GM19025 (cell line): ENCODE results near the gene MYLK.

Experiments
- ATAC-seq: cut with Tn5 transposase; IDR thresholded peaks from one replicate; pipeline ENCODE4 v1.9.1; 2021; ENCODE audit warnings: mild to moderate bottlenecking, low read depth, moderate library complexity; ENCODE audit not compliant: unreplicated experiment

MYLK gene

DNA sequence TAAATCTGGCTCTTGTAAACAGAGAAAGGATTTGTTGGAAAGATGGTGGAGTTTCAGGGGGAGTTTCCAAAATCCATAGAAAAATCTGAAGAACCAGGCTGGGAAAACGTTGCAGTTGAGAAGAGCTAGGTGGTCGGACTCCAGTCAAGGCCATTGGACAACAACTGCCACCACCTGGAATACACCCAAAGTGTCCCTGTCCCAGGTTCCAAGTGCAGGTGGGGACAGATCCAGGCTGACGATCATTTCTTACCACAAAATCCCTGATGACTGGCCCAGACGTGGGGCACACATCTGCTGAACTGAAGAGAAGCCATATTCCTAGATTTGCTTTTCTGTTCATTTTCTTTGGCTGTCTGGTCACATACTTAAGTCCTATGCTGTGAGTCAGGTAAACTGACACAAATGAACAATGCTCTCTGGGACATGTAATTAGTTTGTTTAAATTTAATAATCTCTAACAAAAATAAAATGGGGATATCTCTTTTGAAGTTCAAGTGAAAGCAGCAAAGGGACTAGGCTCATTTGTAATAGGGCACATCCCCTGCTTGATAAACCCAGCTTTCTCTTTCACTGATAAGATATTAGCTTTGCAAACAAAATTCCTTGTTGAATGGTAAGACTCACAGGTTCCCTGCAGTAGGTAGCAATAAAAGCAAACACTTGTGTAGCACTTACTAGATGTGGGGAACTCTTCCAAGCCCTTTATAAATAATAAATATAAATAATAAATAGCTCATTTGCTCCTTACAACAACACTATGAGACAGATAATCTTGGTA is 88.5 kb downstream of the MYLK start:
- ATAC-seq: no peak

DNA sequence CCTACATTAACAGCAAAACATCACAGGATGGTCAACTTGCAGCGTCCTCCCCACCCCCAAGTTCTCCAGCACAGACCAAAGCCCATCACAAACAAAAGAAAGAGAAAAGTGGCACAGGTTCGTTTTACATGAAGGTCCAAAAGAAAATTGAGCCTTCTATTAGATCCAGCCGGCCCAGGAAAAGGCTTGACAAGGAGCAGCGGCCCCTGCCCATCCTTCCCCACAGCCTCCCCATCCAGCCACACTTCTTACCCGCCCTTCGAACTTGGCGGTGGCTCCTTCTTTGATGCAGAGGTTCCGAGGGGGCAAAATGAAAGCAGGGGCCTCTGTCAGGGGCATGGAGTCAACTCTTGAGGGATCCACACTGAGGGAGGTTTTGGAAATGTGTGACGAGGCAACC is 90.7 kb downstream of the MYLK start:
- no peak for ATAC-seq

DNA sequence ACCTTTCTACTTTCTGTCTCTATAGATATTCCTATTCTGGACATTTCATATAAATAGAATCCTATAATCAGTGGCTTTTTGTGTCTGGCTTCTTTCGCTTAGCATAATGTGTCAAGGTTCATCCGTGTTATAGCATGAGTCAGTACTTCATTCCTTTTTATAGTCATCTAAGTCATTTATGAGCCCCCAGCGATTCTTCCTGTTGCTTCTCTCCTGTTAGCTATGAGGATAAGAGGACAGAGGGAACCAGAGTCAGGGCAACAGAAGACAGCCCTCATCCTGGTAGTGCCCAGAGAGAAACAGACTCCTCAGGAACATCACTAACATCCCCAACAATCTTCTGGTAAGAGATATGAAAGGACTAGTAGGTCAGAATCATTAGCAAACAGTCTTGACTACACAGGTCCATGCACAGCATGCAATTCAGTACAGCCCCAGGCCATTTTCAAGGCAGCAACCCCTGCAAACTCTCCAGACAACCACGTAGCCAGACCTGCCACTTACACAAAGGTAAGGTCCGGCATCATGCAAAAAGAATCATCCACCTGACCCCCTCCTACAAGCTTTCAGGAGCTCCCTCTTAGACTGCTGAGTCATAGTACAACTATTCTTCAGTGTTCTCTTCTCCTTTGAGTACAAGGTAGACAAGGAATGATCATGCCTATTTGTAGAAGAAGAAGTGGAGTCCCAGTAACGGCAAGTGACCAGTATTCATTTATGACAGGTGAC is 91.5 kb downstream of the MYLK start:
- ATAC-seq: no peak

DNA sequence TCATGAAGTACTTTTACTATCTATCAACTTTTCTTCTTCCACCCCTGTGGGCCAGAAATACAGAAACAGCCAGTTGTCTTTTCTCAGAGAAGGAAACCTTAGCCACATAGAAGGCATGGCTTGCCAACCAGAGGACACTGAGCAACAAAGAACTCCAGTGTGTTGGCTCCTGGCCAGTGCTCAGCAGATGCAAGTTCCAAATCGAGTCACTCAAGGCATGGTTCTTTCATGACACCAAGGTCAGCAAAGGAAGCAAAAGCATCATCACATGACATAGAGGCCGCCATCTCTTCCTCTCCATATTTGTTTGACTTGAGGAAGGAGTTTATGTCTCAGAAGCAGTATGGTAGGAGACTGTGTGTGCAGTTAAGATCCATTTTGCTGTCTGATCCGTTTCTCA is 92.2 kb downstream of the MYLK start:
- ATAC-seq: no peak

DNA sequence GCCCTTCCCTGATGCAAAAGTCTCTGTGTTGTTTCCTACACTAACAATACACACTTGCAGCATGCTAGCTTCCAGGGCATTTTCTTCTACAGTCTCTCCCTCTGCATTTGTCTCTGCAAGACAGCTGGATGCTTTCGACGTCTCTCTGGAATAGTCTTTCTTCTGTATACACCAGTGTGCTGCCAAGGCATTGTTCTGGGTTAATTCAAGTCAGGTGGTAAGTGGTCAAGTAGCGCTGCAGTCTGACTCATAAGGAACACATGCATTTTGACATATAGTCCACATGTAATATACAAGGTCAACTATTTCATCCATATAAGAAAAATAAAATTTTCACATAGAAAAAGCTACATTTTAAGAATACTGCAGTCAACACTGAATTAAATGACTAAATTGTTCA is 92.7 kb downstream of the MYLK start:
- no peak for ATAC-seq

DNA sequence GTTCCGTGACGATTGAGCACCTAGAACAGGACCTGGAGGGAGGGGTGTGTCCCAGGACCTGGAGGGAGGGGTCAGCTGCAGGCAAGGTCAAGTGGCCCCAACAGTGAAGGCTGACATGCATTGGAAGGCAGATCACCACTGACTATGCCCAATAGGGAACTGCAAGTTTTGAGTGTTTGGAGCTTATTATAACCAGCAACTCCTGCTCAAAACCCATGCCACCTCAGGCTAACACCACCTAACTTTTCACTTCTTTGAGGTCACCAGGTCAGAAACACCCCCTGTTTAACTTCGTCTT is 93.1 kb downstream of the MYLK start:
- no peak for ATAC-seq

- no peak for ATAC-seq
These were observed 93.7 kb downstream of the MYLK start for GRCh38 chr3:123790254-123791072.

GRCh38 chr3:123789760-123790159 is 94.4 kb downstream of the MYLK start:
- no peak for ATAC-seq

DNA sequence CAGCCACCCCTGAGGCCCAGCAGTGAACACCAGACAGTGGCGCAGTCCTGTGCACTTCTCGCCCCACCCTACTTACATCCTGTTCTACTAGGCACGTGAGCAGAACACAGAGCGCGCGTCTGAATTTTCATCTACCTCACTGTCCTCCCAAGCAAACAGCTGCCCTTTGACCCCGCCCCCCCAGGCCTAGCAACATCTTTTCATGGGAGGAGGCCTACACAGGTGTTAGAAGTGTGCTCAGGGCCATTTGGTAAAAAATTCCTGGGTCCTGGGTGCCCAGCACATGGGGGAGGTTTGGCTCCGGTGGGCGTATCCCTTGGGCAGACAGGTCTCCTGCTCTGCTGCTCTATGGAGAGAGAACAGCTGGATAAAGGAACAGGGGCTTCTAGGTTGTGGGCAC is 95.0 kb downstream of the MYLK start:
- no peak for ATAC-seq

GRCh38 chr3:123788710-123789109 is 95.4 kb downstream of the MYLK start:
- ATAC-seq: no peak

DNA sequence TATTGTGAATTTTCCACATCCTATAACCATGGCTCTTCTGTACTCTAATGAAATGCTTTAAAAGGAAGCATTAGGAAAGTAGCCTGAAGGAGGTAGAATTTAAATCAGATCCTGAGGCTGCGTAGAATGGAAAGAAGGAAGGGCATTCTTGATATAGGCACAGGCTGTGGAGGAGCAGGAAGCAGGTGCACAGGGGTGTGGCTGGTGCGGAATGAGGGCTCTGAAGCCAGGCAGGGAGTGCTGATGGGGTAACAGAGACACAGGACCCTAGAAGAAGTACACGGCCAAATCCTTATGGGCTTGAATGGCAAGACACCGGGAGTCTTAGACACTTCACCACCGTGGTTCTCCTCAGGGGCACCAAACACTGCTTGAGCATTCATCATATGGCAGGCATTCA is 97.0 kb downstream of the MYLK start:
- no peak for ATAC-seq

DNA sequence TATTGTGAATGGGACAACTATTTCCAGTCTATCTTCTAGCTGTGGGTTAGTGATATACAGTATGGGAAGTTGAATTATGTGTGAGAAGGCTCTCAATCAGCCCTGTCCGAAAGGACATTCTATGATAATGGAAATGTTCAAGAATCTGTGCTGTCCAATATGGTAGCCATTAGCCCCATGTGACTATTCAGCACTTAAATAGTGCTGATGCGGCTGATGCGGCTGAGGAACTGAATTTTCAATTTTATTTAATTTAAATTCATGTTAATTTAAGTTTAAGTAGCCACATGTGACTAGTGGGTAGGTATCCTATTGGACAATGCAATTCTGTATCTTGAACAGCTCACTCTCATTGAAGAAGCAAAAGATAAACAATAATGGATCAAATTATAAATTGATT is 98.5 kb downstream of the MYLK start:
- no peak for ATAC-seq

- ATAC-seq: no peak
These were observed 100.3 kb downstream of the MYLK start for GRCh38 chr3:123783811-123784210.

DNA sequence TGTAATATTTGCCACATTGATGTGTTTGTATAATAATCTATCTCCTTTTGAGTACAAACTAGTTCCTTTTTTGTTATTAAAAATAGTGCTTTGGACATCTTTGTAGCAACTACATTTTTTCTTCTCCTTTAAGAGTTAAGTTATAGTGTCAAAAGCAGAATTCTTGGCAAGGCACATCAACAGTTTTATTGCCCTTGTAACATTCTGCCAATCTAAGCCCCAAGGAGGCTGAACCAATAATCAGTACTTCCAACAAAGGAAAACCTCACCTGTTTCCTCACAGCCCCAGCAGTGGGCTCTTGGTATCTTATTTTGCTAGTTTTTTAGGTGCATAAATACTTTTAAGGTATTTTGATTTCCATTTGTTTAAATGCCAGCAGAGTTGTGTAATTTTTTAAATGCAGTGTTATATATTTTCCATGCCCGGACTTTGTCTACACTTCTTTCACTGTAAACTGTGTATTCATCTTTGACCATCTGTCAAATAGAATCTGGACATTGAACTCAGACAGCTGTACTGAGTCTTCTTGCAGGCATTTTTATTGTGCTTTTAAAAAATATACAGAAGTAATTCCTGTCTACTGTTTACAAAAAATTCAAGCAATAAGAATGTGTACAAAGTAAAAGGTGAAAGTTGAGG is 101.0 kb downstream of the MYLK start:
- ATAC-seq: no peak

DNA sequence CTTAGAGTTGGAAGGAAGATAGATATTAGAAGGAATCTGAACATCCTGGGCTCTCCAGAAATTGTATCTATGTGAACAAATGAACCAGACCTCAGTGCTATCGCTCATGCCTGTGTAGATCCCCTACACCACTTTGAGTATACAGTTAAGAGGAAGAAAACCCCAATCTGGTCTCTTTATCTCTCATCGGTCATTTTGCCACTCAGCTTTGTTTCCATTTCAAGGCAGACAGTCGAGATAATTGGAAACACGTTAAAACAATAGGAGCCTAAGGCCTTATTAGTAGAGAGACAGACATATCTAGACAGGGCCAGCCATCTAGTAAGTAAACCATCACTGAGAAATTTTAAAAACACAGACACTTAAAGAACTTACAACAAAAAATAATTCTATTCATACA is 101.6 kb downstream of the MYLK start:
- ATAC-seq: no peak

- no peak for ATAC-seq
These were observed 102.4 kb downstream of the MYLK start for GRCh38 chr3:123781571-123782275.

GRCh38 chr3:123781138-123781537 is 103.0 kb downstream of the MYLK start:
- ATAC-seq: no peak

- ATAC-seq: no peak
These were observed 103.5 kb downstream of the MYLK start for GRCh38 chr3:123780656-123781055.

GRCh38 chr3:123779655-123780231 is 104.4 kb downstream of the MYLK start:
- no peak for ATAC-seq

DNA sequence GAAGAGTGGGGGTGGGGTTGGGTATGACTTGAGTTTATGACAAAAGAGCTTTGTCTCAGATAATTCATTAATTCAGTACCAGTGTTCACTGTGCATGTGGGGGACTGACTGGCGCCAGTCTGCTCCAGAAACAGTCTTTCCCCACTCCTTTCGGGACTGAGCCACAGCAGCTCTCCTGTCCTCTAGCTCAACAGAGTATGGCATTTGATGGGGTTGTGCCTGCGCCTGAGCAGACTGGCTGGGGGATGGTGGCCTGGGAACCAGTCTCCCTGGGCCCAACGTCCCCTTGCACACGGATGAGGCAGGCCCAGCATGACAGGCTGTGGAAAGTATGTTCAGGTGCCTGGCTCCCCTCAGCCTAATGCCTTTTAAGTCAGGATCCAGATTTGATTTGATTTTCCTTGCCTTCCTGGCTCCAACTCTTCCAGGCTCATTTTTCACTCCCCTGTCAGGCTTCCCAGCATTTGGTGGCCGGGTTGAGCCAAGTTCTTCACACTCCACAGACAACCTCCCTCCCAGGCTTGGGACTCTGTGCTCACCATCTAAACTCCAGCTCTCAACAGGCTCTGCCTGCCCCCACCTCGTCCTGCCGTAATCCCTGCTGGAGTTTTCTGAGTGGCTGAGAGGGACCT is 105.0 kb downstream of the MYLK start:
- no peak for ATAC-seq
